Measurements from ENCODE around the gene AMACR. TPM values are rescaled to one million over a fixed set of nuclear protein-coding genes. Genes with fewer than 3 reads are reported as not detected.
"Not testable (repeated sequence)": the region's sequence is repeated elsewhere in the genome, so short reads cannot be mapped to it uniquely, and the experiment has no call there.

Gene AMACR
- total RNA-seq, 1 donor from 2014 or later, result 9.8 TPM

GRCh38 chr5:33957577-33958150 lies 50.2 kb downstream of the AMACR start:
- Mint-ChIP-seq H3K27me3 (ENCODE audit: low read depth) (peaks cover 18% of the 10 kb centered on the region), H3K27ac (no peak overlapping the region), H3K36me3 (no peaks in the 10 kb centered on the region), H3K4me3 (no peak overlapping the region), H3K9me3 (peaks cover 15% of the 10 kb centered on the region), H3K4me1 (no peaks in the 10 kb centered on the region)
- no peak for DNase-seq (ENCODE audit: low spot score in 2 of 2, unreplicated experiment in 2 of 2)
- TF ChIP-seq, protein P1, sequence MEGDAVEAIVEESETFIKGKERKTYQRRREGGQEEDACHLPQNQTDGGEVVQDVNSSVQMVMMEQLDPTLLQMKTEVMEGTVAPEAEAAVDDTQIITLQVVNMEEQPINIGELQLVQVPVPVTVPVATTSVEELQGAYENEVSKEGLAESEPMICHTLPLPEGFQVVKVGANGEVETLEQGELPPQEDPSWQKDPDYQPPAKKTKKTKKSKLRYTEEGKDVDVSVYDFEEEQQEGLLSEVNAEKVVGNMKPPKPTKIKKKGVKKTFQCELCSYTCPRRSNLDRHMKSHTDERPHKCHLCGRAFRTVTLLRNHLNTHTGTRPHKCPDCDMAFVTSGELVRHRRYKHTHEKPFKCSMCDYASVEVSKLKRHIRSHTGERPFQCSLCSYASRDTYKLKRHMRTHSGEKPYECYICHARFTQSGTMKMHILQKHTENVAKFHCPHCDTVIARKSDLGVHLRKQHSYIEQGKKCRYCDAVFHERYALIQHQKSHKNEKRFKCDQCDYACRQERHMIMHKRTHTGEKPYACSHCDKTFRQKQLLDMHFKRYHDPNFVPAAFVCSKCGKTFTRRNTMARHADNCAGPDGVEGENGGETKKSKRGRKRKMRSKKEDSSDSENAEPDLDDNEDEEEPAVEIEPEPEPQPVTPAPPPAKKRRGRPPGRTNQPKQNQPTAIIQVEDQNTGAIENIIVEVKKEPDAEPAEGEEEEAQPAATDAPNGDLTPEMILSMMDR (IDR thresholded peaks at IDR 0.05; ENCODE audit: unreplicated experiment), result no peak

- not testable (repeated sequence) for H3K4me1 Mint-ChIP-seq
These were observed 55.7 kb downstream of the AMACR start for GRCh38 chr5:33952175-33952574.

DNA sequence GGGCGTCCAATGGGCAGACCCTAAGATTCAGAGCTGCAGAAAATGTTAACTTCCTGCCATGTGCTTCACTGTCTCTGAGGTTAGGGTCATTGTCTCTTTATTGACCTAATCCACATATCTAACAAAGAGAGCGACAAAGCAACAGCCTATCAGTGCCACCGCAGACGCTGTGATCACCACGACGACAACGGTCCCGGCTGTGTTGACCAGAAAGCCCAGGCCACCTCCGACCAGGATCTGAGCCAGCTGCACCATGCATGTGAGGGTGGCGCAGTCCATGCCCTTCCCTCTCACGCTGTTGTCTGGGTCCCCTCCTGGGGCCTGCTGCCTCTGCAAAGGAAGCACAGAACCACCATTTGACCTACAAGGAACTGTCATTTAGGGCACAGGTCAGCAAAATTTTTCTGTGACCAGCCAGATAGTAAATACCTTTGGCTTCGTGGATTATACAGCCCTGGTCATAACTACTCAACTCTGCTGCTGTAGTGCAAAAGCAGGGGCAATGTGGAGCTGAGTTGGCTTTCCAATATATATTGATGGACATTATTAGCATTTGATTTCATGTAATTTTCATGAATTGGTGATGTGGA lies 63.2 kb downstream of the AMACR start:
- Mint-ChIP-seq H3K4me3 (no peak overlapping the region), H3K4me1 (no peaks in the 10 kb centered on the region), H3K27me3 (ENCODE audit: low read depth) (peaks cover 63% of the 10 kb centered on the region), H3K27ac (no peak overlapping the region), H3K9me3 (peaks cover 3% of the 10 kb centered on the region), H3K36me3 (no peaks in the 10 kb centered on the region)
- no peak for DNase-seq (ENCODE audit: low spot score in 2 of 2, unreplicated experiment in 2 of 2)
- TF ChIP-seq, protein P1 (IDR thresholded peaks at IDR 0.05; ENCODE audit: unreplicated experiment), result no peak

More at GRCh38 chr5:33952175-33952574, 55.7 kb downstream of the AMACR start:
- H3K27ac Mint-ChIP-seq; H3K4me3 Mint-ChIP-seq; DNase-seq (ENCODE audit: low spot score in 2 of 2, unreplicated experiment in 2 of 2); H3K27me3 Mint-ChIP-seq (ENCODE audit: low read depth); H3K36me3 Mint-ChIP-seq: not testable (repeated sequence)
- peaks cover 18% of the 10 kb centered on the region for H3K9me3 Mint-ChIP-seq

GRCh38 chr5:33941090-33941489 lies 66.8 kb downstream of the AMACR start:
- peaks cover 75% of the 10 kb centered on the region for H3K27me3 Mint-ChIP-seq (ENCODE audit: low read depth)
- no peaks in the 10 kb centered on the region for H3K36me3 Mint-ChIP-seq
- TF ChIP-seq, protein P1 (IDR thresholded peaks at IDR 0.05; ENCODE audit: unreplicated experiment), result no peak
- no peak overlapping the region for H3K4me3 Mint-ChIP-seq
- H3K9me3 Mint-ChIP-seq, result no peaks in the 10 kb centered on the region
- DNase-seq (ENCODE audit: low spot score in 2 of 2, unreplicated experiment in 2 of 2), result no peak
- H3K27ac Mint-ChIP-seq, result no peak overlapping the region
- H3K4me1 Mint-ChIP-seq, result peaks cover 1% of the 10 kb centered on the region

- no peaks in the 10 kb centered on the region for H3K36me3 Mint-ChIP-seq
- H3K4me3 Mint-ChIP-seq, result no peak overlapping the region
- no peak for DNase-seq (ENCODE audit: low spot score in 2 of 2, unreplicated experiment in 2 of 2)
- H3K27me3 Mint-ChIP-seq (ENCODE audit: low read depth), result peaks cover 77% of the 10 kb centered on the region
- peaks cover 4% of the 10 kb centered on the region for H3K4me1 Mint-ChIP-seq
- H3K9me3 Mint-ChIP-seq, result no peaks in the 10 kb centered on the region
- TF ChIP-seq, protein P1 (IDR thresholded peaks at IDR 0.05; ENCODE audit: unreplicated experiment), result no peak
- H3K27ac Mint-ChIP-seq, result no peak overlapping the region
These were observed 68.1 kb downstream of the AMACR start for GRCh38 chr5:33939556-33940262.

GRCh38 chr5:33938881-33939280 lies 69.0 kb downstream of the AMACR start:
- Mint-ChIP-seq H3K4me3 (no peak overlapping the region), H3K36me3 (no peaks in the 10 kb centered on the region), H3K4me1 (peaks cover 4% of the 10 kb centered on the region), H3K9me3 (no peaks in the 10 kb centered on the region), H3K27me3 (ENCODE audit: low read depth) (peaks cover 75% of the 10 kb centered on the region), H3K27ac (no peak overlapping the region)
- TF ChIP-seq, protein P1 (IDR thresholded peaks at IDR 0.05; ENCODE audit: unreplicated experiment), result no peak
- DNase-seq (ENCODE audit: low spot score in 2 of 2, unreplicated experiment in 2 of 2), result no peak
